ENCODE measurements around the gene MEGF6. TPM values are rescaled to one million over a fixed set of nuclear protein-coding genes. Genes with fewer than 3 reads are reported as not detected.

Gene MEGF6, protein sequence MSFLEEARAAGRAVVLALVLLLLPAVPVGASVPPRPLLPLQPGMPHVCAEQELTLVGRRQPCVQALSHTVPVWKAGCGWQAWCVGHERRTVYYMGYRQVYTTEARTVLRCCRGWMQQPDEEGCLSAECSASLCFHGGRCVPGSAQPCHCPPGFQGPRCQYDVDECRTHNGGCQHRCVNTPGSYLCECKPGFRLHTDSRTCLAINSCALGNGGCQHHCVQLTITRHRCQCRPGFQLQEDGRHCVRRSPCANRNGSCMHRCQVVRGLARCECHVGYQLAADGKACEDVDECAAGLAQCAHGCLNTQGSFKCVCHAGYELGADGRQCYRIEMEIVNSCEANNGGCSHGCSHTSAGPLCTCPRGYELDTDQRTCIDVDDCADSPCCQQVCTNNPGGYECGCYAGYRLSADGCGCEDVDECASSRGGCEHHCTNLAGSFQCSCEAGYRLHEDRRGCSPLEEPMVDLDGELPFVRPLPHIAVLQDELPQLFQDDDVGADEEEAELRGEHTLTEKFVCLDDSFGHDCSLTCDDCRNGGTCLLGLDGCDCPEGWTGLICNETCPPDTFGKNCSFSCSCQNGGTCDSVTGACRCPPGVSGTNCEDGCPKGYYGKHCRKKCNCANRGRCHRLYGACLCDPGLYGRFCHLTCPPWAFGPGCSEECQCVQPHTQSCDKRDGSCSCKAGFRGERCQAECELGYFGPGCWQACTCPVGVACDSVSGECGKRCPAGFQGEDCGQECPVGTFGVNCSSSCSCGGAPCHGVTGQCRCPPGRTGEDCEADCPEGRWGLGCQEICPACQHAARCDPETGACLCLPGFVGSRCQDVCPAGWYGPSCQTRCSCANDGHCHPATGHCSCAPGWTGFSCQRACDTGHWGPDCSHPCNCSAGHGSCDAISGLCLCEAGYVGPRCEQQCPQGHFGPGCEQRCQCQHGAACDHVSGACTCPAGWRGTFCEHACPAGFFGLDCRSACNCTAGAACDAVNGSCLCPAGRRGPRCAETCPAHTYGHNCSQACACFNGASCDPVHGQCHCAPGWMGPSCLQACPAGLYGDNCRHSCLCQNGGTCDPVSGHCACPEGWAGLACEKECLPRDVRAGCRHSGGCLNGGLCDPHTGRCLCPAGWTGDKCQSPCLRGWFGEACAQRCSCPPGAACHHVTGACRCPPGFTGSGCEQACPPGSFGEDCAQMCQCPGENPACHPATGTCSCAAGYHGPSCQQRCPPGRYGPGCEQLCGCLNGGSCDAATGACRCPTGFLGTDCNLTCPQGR (N-terminal part only)
- 1 to 10 TPM; 3.7 to 5.5 (median 4.5) TPM for total RNA-seq
- polyA plus RNA-seq, result 1 to 10 TPM in 2 of 3 donors, under 1 TPM in 1; 0.67 to 2.4 (median 1.6) TPM
- long read RNA-seq, donor 1, partial matches to known transcripts, result 6 of 13 reads
- long read RNA-seq, donor 1, other reads (novel, unspliced or antisense), result 7 of 13 reads
- long read RNA-seq, donor 2, partial matches to known transcripts, result 0 of 8 reads
- long read RNA-seq, donor 2, other reads (novel, unspliced or antisense), result 8 of 8 reads

DNA sequence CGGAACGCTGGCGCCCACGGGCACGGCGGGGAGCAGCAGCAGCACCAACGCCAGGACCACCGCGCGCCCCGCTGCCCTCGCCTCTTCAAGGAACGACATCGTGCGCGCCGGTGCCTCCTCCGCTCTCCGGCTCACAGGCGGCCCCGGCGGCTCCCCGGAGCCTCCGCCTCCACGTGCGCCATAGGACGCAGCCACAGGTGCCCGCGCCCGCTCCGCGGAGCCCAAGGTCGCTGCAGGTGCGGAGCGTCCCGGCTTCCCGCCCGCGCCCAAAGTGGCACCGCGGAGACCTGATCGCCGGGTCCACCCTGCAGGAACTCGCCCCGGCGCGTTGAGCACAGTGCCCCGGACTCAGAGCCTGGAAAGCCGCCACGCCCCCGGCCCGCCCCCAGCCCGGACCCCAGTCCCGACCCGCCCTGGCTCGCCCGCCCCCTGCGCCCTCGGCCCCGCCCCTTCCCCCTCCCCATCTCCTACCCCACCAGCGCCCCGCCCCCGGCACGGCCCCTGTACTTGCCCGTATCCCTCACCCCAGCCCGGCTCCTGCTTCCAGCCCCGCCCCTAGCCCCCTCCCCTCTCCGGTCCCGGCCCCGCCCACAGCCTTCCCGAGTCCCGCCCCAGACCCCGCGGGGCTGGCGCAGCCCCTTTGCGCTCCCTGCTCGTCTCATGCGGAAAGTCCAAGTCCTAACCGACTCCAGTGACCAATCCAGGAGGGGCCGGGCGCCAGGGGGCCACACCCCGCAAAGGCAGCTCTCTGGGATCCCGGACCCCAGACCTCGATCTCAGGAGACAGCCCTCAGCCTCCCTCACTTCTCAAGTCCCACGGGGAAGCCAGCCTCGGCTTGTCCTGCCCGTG, at the start of gene MEGF6:
Gene MEGF6 (minus strand): TSS at position 339 of the 850 bp plus-strand sequence. CDS start 240 bp downstream, at position 99.
- Histone ChIP-seq H3K27ac (no peak within 1 kb of the TSS), H3K9me3 (no peaks in the 10 kb centered on the region), H3K4me1 (peaks cover 7% of the 10 kb centered on the region), H3K4me3 (peak within 1 kb of the TSS; percentile 63), H3K27me3 (ENCODE audit: insufficient read depth in 3 of 3, low read length in 2 of 3) (peaks cover 0 to 52% (median 9%) of the 10 kb centered on the region in 3 donors), H3K36me3 (ENCODE audit: insufficient read depth in 1 of 2, low read depth in 1 of 2) (no peaks in the 10 kb centered on the region)
- TF ChIP-seq, protein P1, sequence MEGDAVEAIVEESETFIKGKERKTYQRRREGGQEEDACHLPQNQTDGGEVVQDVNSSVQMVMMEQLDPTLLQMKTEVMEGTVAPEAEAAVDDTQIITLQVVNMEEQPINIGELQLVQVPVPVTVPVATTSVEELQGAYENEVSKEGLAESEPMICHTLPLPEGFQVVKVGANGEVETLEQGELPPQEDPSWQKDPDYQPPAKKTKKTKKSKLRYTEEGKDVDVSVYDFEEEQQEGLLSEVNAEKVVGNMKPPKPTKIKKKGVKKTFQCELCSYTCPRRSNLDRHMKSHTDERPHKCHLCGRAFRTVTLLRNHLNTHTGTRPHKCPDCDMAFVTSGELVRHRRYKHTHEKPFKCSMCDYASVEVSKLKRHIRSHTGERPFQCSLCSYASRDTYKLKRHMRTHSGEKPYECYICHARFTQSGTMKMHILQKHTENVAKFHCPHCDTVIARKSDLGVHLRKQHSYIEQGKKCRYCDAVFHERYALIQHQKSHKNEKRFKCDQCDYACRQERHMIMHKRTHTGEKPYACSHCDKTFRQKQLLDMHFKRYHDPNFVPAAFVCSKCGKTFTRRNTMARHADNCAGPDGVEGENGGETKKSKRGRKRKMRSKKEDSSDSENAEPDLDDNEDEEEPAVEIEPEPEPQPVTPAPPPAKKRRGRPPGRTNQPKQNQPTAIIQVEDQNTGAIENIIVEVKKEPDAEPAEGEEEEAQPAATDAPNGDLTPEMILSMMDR (IDR thresholded peaks at IDR 0.05), result no peak
- intact Hi-C loops (cut with DNase I), result no loop called here
- peak; percentile 69 to 76 for DNase-seq
- WGBS, 3 donors, result 2% methylated on average over 32 to 86 of the region's 87 CpGs
- ATAC-seq, result peak; percentile 61 to 88 (median 73)

DNA sequence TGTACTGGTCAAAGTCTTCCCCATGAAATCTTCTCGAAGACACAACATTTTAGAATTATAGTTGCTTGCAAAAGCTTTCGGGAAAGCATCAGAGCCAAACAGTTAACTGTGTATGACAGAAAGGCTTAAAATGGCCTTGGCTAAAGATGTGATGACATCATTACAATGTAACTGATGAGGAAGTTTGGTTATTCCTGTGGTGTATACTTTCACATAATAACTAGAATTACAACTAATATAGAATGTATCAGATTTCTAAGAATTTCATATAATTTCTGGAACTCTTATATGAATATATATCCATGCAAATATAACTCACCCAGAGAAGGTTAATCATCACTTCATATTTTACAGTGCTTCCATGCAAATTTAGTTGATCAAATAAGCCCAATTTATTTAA, 49.4 kb upstream of the MEGF6 start:
- WGBS, 3 donors, result 33 to 62% (median 38%) methylated on average over 2 of the region's 2 CpGs
- Histone ChIP-seq H3K27ac (no peak overlapping the region), H3K27me3 (ENCODE audit: insufficient read depth in 3 of 3, low read length in 2 of 3) (peaks cover 0 to 4% (median 0%) of the 10 kb centered on the region in 3 donors), H3K9me3 (no peaks in the 10 kb centered on the region), H3K4me1 (no peaks in the 10 kb centered on the region), H3K36me3 (ENCODE audit: insufficient read depth in 1 of 2, low read depth in 1 of 2) (no peaks in the 10 kb centered on the region), H3K4me3 (no peak overlapping the region)
- ATAC-seq (no peak), DNase-seq (no peak)
- intact Hi-C loops (cut with DNase I), result no loop called here
- TF ChIP-seq, protein P1 (IDR thresholded peaks at IDR 0.05), result no peak

DNA sequence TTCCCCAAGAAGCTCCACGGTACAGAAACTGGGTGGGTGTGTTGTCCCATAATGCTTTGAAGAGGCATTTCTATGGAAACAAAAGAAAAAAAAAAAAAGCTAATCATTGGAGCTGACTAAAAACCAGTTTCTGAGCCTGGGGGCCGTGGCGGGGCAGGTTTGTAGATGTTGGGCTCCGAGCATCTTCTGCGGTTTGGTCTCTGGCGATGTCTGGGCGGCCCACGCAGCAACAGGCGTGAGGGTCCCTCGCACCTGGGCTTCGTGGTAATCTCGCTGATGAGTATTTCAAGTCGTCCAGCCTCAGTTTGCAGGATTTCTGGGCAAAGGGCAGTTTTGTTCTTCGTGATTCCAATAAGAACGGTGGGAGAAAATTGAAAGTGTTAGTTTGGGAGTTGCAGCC, 47.8 kb upstream of the MEGF6 start:
- peaks cover 0 to 17% (median 4%) of the 10 kb centered on the region in 3 donors for H3K27me3 ChIP-seq (ENCODE audit: insufficient read depth in 3 of 3, low read length in 2 of 3)
- no peaks in the 10 kb centered on the region for H3K4me1 ChIP-seq
- 80 to 91% (median 82%) methylated on average over 15 of the region's 15 CpGs for WGBS, 3 donors
- no peaks in the 10 kb centered on the region for H3K36me3 ChIP-seq (ENCODE audit: insufficient read depth in 1 of 2, low read depth in 1 of 2)
- no peaks in the 10 kb centered on the region for H3K9me3 ChIP-seq
- TF ChIP-seq, protein P1 (IDR thresholded peaks at IDR 0.05), result no peak
- DNase-seq, result no peak
- no peak for ATAC-seq
- no peak overlapping the region for H3K27ac ChIP-seq
- H3K4me3 ChIP-seq, result no peak overlapping the region
- intact Hi-C loops (cut with DNase I), result no loop called here
